A549 (cell line): Measurements from ENCODE around the gene KIF21B.

ENCODE experiments used
- CBX8 ChIP-seq: fragments of 200-600 bp; sonication (generic); IDR thresholded peaks from 2 replicates; pipeline ENCODE4 v1.6.1; 2016
- CTCF ChIP-seq: fragments of >200 bp; sonication (Bioruptor Twin); formaldehyde crosslinking; IDR thresholded peaks from 3 replicates; pipeline ENCODE4 v1.5.1; 2016
- FOSL2 ChIP-seq, 2 experiments: fragments of 450-650 bp in 1 of 2; fragments of >200 bp in 1 of 2; sonication (Bioruptor Twin) in 1 of 2; formaldehyde crosslinking; IDR thresholded peaks; 2 replicates each; pipeline versions ENCODE4 v1.5.0 to v1.6.1; 2016 to 2020; ENCODE audit warnings: mild to moderate bottlenecking in 1 of 2, moderate library complexity in 1 of 2
- JUNB ChIP-seq: fragments of >200 bp; sonication (Bioruptor Twin); formaldehyde crosslinking; IDR thresholded peaks from 2 replicates; pipeline ENCODE4 v1.6.1; 2016
- MAX ChIP-seq: IDR thresholded peaks from 2 replicates; pipeline ENCODE4 v1.6.1; 2012
- MAZ ChIP-seq: fragments of 150-350 bp; IDR thresholded peaks from 2 replicates; pipeline ENCODE4 v1.6.1; 2014; ENCODE audit warnings: antibody characterized with exemption, low read depth, low read length, borderline replicate concordance
- RARB ChIP-seq: fragments of 250-450 bp; sonication (Bioruptor Pico); IDR thresholded peaks from 2 replicates; pipeline ENCODE4 v1.8.0; 2021; ENCODE audit warnings: mild to moderate bottlenecking, moderate library complexity

GRCh38 chr1:200980873-200981272 lies 42.6 kb downstream of the KIF21B start:
- TF ChIP-seq MAX: no peak
- TF ChIP-seq MAZ: no peak
- TF ChIP-seq CTCF: no peak
- TF ChIP-seq FOSL2 (IDR thresholded peaks at IDR 0.05): no peak
- no peak for TF ChIP-seq FOSL2 (CRISPR knock-in tag; IDR thresholded peaks at IDR 0.05)
- no peak for TF ChIP-seq RARB (CRISPR knock-in tag)
- TF ChIP-seq CBX8: no peak
- no peak for TF ChIP-seq JUNB
